ENCODE data around the gene TPPP3. TPM values are rescaled to one million over a fixed set of nuclear protein-coding genes. Genes with fewer than 3 reads are reported as not detected.

The TPPP3 gene
- total RNA-seq, result 1 to 10 TPM in 2 of 4 donors, under 1 TPM in 2; 0.54 to 2.3 (median 1.5) TPM

DNA sequence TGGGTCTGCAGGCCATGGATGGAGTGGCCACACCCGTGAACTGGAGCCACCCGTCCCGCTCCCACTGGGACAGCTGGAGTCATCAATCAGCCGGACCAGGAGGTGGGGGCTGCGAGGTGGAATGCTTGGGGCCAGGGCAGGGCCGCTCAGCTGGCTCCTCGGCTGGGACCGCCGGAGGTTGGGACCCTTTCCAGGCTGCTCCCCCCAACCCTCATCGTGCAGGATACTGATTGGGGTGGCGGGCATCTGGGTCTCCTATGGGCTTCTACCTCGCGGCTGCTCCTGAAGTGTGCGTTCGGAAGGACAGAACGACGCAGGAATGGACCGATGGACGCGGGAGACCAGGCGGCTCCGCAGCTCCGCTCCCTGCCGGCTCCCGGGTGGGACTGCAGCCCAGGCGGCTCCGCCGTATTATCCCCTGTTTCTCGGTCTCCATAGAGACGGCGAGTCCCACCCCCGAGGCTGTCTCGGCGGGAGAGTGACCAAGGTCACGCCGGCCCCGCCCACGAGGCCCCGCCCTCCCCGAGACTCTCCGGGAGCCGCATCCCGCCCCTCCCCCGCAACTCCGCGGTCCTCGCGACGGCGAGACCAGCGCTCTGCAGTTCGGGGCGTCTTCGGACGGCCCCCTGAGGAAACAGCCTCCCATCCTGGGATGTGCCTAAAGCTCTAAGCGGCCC is at the start of gene TPPP3:
Gene TPPP3 (minus strand): TSS at position 388 of the 677 bp plus-strand sequence. CDS start 2,387 bp downstream, outside the sequence.
- Histone ChIP-seq H3K27me3 (no peaks in the 10 kb centered on the region), H3K9me3 (no peaks in the 10 kb centered on the region), H3K4me1 (peaks cover 23 to 63% of the 10 kb centered on the region in 2 donors), H3K27ac (peak within 1 kb of the TSS in 2 of 3 donors; percentile 26 to 46), H3K36me3 (no peaks in the 10 kb centered on the region), H3K4me3 (replicated peaks in 1 of 3) (peak within 1 kb of the TSS in 1 of 3 donors; percentile 20)
- peak; percentile 72 to 75 for DNase-seq
- intact Hi-C loops (cut with DNase I), result no loop called here
- TF ChIP-seq POLR2A (IDR thresholded peaks at IDR 0.05), result no peak
- TF ChIP-seq, protein P1, sequence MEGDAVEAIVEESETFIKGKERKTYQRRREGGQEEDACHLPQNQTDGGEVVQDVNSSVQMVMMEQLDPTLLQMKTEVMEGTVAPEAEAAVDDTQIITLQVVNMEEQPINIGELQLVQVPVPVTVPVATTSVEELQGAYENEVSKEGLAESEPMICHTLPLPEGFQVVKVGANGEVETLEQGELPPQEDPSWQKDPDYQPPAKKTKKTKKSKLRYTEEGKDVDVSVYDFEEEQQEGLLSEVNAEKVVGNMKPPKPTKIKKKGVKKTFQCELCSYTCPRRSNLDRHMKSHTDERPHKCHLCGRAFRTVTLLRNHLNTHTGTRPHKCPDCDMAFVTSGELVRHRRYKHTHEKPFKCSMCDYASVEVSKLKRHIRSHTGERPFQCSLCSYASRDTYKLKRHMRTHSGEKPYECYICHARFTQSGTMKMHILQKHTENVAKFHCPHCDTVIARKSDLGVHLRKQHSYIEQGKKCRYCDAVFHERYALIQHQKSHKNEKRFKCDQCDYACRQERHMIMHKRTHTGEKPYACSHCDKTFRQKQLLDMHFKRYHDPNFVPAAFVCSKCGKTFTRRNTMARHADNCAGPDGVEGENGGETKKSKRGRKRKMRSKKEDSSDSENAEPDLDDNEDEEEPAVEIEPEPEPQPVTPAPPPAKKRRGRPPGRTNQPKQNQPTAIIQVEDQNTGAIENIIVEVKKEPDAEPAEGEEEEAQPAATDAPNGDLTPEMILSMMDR (IDR thresholded peaks at IDR 0.05), result peak in 5 of 6 experiments; percentile 25 to 66 (median 45)
- WGBS, 2 donors, result 0 to 1% methylated on average over 2 to 17 of the region's 56 CpGs

GRCh38 chr16:67442581-67443255 is 49.4 kb upstream of the TPPP3 start:
- intact Hi-C loops (cut with DNase I), result no loop called here
- peak; percentile 96 to 97 for DNase-seq
- peak overlapping the region; percentile 76 to 89 (median 81) for H3K27ac ChIP-seq
- peaks cover 76 to 83% of the 10 kb centered on the region in 2 donors for H3K4me1 ChIP-seq
- peaks cover 13 to 19% of the 10 kb centered on the region in 2 donors for H3K36me3 ChIP-seq
- WGBS, 2 donors, result 54 to 55% methylated on average over 7 to 12 of the region's 13 CpGs
- H3K4me3 ChIP-seq (replicated peaks in 1 of 3), result no peak overlapping the region
- H3K27me3 ChIP-seq, result no peaks in the 10 kb centered on the region
- TF ChIP-seq, protein P1 (IDR thresholded peaks at IDR 0.05), result no peak
- no peak for TF ChIP-seq POLR2A (IDR thresholded peaks at IDR 0.05)
- H3K9me3 ChIP-seq, result no peaks in the 10 kb centered on the region

DNA sequence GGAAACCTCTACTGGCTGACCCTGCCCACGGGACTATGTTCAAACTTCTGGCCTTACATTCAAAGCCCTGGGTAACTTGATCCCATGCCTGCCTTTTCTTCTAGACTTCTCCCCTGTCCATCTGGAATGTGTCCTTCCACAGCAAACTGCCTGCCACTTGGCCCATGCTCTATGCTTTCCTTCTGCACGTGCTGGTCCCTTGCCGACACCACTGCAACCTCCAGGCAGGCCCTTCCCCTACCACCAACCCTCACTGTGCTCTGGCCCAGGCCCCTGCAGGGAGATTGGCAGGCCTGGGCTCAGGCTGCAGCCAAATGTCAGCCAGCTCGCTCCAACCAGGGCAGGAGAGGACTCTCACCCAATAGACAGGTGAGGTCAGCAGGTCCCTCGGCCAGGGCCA is 48.6 kb upstream of the TPPP3 start:
- H3K36me3 ChIP-seq, result peaks cover 16 to 23% of the 10 kb centered on the region in 2 donors
- no peaks in the 10 kb centered on the region for H3K9me3 ChIP-seq
- TF ChIP-seq POLR2A (IDR thresholded peaks at IDR 0.05), result no peak
- TF ChIP-seq, protein P1 (IDR thresholded peaks at IDR 0.05), result no peak
- DNase-seq, result peak in 1 of 2 donors; percentile 59
- H3K27me3 ChIP-seq, result no peaks in the 10 kb centered on the region
- intact Hi-C loops (cut with DNase I), result no loop called here
- WGBS, 2 donors, result 45 to 58% methylated on average over 4 to 5 of the region's 5 CpGs
- H3K27ac ChIP-seq, result peak overlapping the region; percentile 76 to 89 (median 81)
- no peak overlapping the region for H3K4me3 ChIP-seq (replicated peaks in 1 of 3)
- peaks cover 68 to 75% of the 10 kb centered on the region in 2 donors for H3K4me1 ChIP-seq

DNA sequence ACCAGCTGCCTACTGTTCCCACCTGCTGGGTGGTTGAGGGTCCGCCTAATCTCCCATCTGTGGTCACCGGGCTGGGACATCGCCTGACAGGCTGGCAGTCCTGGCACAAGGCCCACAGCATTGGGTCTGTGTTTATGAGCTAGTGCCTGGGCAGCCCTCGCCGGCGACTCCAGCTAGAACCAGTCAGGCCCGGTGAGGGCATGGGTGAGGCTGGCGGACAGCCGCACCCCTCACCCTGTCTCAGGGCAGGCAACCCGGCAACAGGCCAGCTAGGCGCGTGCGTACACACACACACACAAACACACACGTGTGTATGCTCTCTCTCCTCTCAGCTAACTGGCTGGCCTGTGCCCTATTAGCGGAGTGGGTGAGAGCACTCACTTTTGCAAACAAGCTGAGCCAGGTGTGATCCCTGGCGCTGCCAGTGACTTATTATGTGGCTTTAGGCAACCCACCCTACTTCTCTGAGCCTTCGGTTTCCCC is 48.0 kb upstream of the TPPP3 start:
- peak; percentile 100 for DNase-seq
- peak overlapping the region; percentile 90 to 95 (median 92) for H3K27ac ChIP-seq

More for the DNA sequence above, 48.0 kb upstream of the TPPP3 start:
- H3K4me1 ChIP-seq, result peaks cover 62 to 73% of the 10 kb centered on the region in 2 donors
- no peak overlapping the region for H3K4me3 ChIP-seq (replicated peaks in 1 of 3)
- 36 to 53% methylated on average over 5 to 15 of the region's 17 CpGs for WGBS, 2 donors
- intact Hi-C loops (cut with DNase I), result no loop called here
- no peaks in the 10 kb centered on the region for H3K9me3 ChIP-seq
- H3K27me3 ChIP-seq, result no peaks in the 10 kb centered on the region
- TF ChIP-seq, protein P1 (IDR thresholded peaks at IDR 0.05), result no peak
- TF ChIP-seq POLR2A (IDR thresholded peaks at IDR 0.05), result peak in 1 of 2 donors; percentile 16
- H3K36me3 ChIP-seq, result peaks cover 21 to 23% of the 10 kb centered on the region in 2 donors

Data from thyroid gland (tissue), 4 donors.